Gastrocnemius medialis (tissue), 4 donors: ENCODE results near the gene MYL7. TPM values are rescaled to one million over a fixed set of nuclear protein-coding genes. Genes with fewer than 3 reads are reported as not detected.

ENCODE experiments used
- ATAC-seq, 2 donors: fragments of 150-250 bp; one replicate each; pipeline ENCODE4 v1.9.1; 2016
- DNase-seq, 2 donors: peaks; one replicate each; pipeline ENCODE4 v3.0.0-alpha.2; 2019
- H3K27ac ChIP-seq, 4 donors: fragments of 200-600 bp; sonication (generic); 1 replicate in 1 of 4; 2 replicates in 3 of 4; pipeline ENCODE4 v1.5.1; 2016 to 2018; ENCODE audit warnings: mild to moderate bottlenecking in 2 of 4, moderate library complexity in 1 of 4
- H3K27me3 ChIP-seq, 3 donors: fragments of 200-600 bp; sonication (generic) in 2 of 3; 1 replicate in 1 of 3; 2 replicates in 2 of 3; pipeline versions ENCODE4 v1.5.1 to v1.6.0; 2016 to 2019; ENCODE audit warnings: mild to moderate bottlenecking in 1 of 3, moderate library complexity in 1 of 3
- H3K36me3 ChIP-seq, 2 donors: fragments of 200-600 bp; sonication (generic) in 1 of 2; one replicate each; pipeline ENCODE4 v1.5.1; 2017 to 2018
- H3K4me1 ChIP-seq, 2 donors: fragments of 200-600 bp; sonication (generic) in 1 of 2; one replicate each; pipeline ENCODE4 v1.5.1; 2016 to 2017; ENCODE audit warnings: mild to moderate bottlenecking in 2 of 2
- H3K4me3 ChIP-seq, 4 donors: fragments of 200-600 bp; sonication (generic) in 3 of 4; 1 replicate in 1 of 4; 2 replicates in 3 of 4; pipeline ENCODE4 v1.5.1; 2016 to 2019; ENCODE audit warnings: mild to moderate bottlenecking in 2 of 4
- H3K9me3 ChIP-seq, 3 donors: fragments of 200-600 bp; sonication (generic) in 2 of 3; 1 replicate in 1 of 3; 2 replicates in 2 of 3; pipeline ENCODE4 v1.5.1; 2016 to 2019
- CTCF ChIP-seq, 5 experiments: fragments of 450-650 bp in 3 of 5; fragments of 200-600 bp in 2 of 5; sonication (generic) in 2 of 5; IDR thresholded peaks in 4 of 5; conservative IDR thresholded peaks in 1 of 5; 1 replicate in 4 of 5; 2 replicates in 1 of 5; pipeline ENCODE4 v1.5.1; 2016 to 2019; ENCODE audit warnings: antibody characterized with exemption in 5 of 5, mild to moderate bottlenecking in 3 of 5, moderate library complexity in 3 of 5
- POLR2A ChIP-seq, 2 donors: fragments of 450-650 bp; IDR thresholded peaks; one replicate each; pipeline ENCODE4 v1.6.1; 2017; ENCODE audit warnings: antibody characterized with exemption in 2 of 2, mild to moderate bottlenecking in 2 of 2, moderate library complexity in 2 of 2
- in situ Hi-C, 4 donors: fragments of 200-750 bp; cut with MboI; loops; one replicate each; pipeline versions ENCODE4 v1.15.0 to v1.8.0; 2017; ENCODE audit warnings: low sequenced_read_pairs in 4 of 4
- intact Hi-C: fragments of 100-400 bp; cut with DNase I; formaldehyde crosslinking; loops from one replicate; pipeline ENCODE4 v1.15.1; 2023; ENCODE audit warnings: low total_unique reads
- total RNA-seq, 4 donors: library from RNA; depleted of rRNA; stranded (reverse); fragments of >200 nt; gene quantifications; one replicate each; pipeline versions ENCODE4 v1.1.0 to v1.2.3, GENCODE V29; 2016

MYL7 gene
- 1 to 10 TPM in 1 of 4 donors, not detected in 3; 2.6 TPM for total RNA-seq

GRCh38 chr7:44141221-44141850, at the start of gene MYL7:
TSS of gene MYL7 (minus strand) at chr7:44141332. CDS start at chr7:44141305, 27 bp downstream.
- Histone ChIP-seq H3K27ac (no peak within 1 kb of the TSS), H3K4me1 (no peaks in the 10 kb centered on the region), H3K36me3 (no peaks in the 10 kb centered on the region), H3K27me3 (peaks cover 2 to 15% (median 14%) of the 10 kb centered on the region in 3 donors), H3K9me3 (no peaks in the 10 kb centered on the region), H3K4me3 (no peak within 1 kb of the TSS)
- ATAC-seq (no peak), DNase-seq (no peak)
- TF ChIP-seq CTCF (IDR thresholded peaks at IDR 0.05 in 4 of 5, conservative IDR thresholded peaks at IDR 0.05 in 1 of 5) (no peak), POLR2A (IDR thresholded peaks at IDR 0.05) (no peak)
- intact Hi-C loops (no loop called here), in situ Hi-C loops (no loop called here)

- H3K36me3 ChIP-seq, result no peaks in the 10 kb centered on the region
- no peak overlapping the region for H3K4me3 ChIP-seq
- intact Hi-C loops (no loop called here), in situ Hi-C loops (no loop called here)
- TF ChIP-seq CTCF (IDR thresholded peaks at IDR 0.05 in 4 of 5, conservative IDR thresholded peaks at IDR 0.05 in 1 of 5) (no peak), POLR2A (IDR thresholded peaks at IDR 0.05) (no peak)
- no peaks in the 10 kb centered on the region for H3K27me3 ChIP-seq
- H3K9me3 ChIP-seq, result no peaks in the 10 kb centered on the region
- DNase-seq (no peak), ATAC-seq (no peak)
- H3K27ac ChIP-seq, result no peak overlapping the region
- H3K4me1 ChIP-seq, result no peaks in the 10 kb centered on the region
These were observed 49.1 kb upstream of the MYL7 start for GRCh38 chr7:44189993-44190872.

- ATAC-seq (no peak), DNase-seq (no peak)
- no peaks in the 10 kb centered on the region for H3K36me3 ChIP-seq
- no peak within 1 kb of the TSS for H3K27ac ChIP-seq
- H3K27me3 ChIP-seq, result no peaks in the 10 kb centered on the region
- no peaks in the 10 kb centered on the region for H3K4me1 ChIP-seq
- in situ Hi-C loops, result no loop called here
- intact Hi-C loops, result no loop called here
- H3K4me3 ChIP-seq, result no peak within 1 kb of the TSS
- H3K9me3 ChIP-seq, result no peaks in the 10 kb centered on the region
- TF ChIP-seq CTCF (IDR thresholded peaks at IDR 0.05 in 4 of 5, conservative IDR thresholded peaks at IDR 0.05 in 1 of 5) (no peak), POLR2A (IDR thresholded peaks at IDR 0.05) (no peak)
These were observed 48.3 kb upstream of the MYL7 start, which contains the start of gene GCK for GRCh38 chr7:44189286-44189992. TSS of gene GCK (minus strand) at chr7:44189439. CDS start at chr7:44188953, 486 bp downstream.

GRCh38 chr7:44188480-44189225, 47.5 kb upstream of the MYL7 start:
- DNase-seq, result no peak

More at GRCh38 chr7:44188480-44189225, 47.5 kb upstream of the MYL7 start:
- no peak for TF ChIP-seq POLR2A (IDR thresholded peaks at IDR 0.05)
- TF ChIP-seq CTCF (IDR thresholded peaks at IDR 0.05 in 4 of 5, conservative IDR thresholded peaks at IDR 0.05 in 1 of 5), result no peak
- intact Hi-C loops, result no loop called here
- no peak overlapping the region for H3K4me3 ChIP-seq
- no peaks in the 10 kb centered on the region for H3K9me3 ChIP-seq
- no peak for ATAC-seq
- H3K27ac ChIP-seq, result no peak overlapping the region
- H3K36me3 ChIP-seq, result no peaks in the 10 kb centered on the region
- H3K4me1 ChIP-seq, result no peaks in the 10 kb centered on the region
- H3K27me3 ChIP-seq, result no peaks in the 10 kb centered on the region
- in situ Hi-C loops, result no loop called here
